Activated effector memory CD4-positive, alpha-beta T cell treated with anti-CD3 and anti-CD28 coated beads, Interleukin-2, amount 50 U/mL, for 16 hours (primary cell): ENCODE results near the gene GOLPH3.
A peak's percentile ranks its signal among the peaks of the same experiment; 100 is the strongest.
"Not testable (repeated sequence)": the region's sequence is repeated elsewhere in the genome, so short reads cannot be mapped to it uniquely, and the experiment has no call there.

Experiments
- DNase-seq: peaks from one replicate; pipeline ENCODE4 v3.0.0-alpha.2; 2020

Gene GOLPH3

GRCh38 chr5:32096891-32097595 is 77.1 kb downstream of the GOLPH3 start:
- no peak for DNase-seq

- DNase-seq = no peak
Measured at GRCh38 chr5:32095261-32095671, 78.9 kb downstream of the GOLPH3 start.

GRCh38 chr5:32094691-32095090 is 79.4 kb downstream of the GOLPH3 start:
- DNase-seq = no peak

GRCh38 chr5:32092938-32093812 is 80.9 kb downstream of the GOLPH3 start:
- DNase-seq = peak; percentile 78

GRCh38 chr5:32090755-32091128 is 83.4 kb downstream of the GOLPH3 start:
- DNase-seq = no peak

GRCh38 chr5:32090026-32090754 is 83.9 kb downstream of the GOLPH3 start:
- DNase-seq = no peak

GRCh38 chr5:32089146-32090000 is 84.7 kb downstream of the GOLPH3 start:
- DNase-seq = no peak

GRCh38 chr5:32088214-32088613 is 85.9 kb downstream of the GOLPH3 start:
- no peak for DNase-seq

GRCh38 chr5:32087086-32088082 is 86.7 kb downstream of the GOLPH3 start:
- no peak for DNase-seq

GRCh38 chr5:32083981-32084430 is 90.1 kb downstream of the GOLPH3 start:
- DNase-seq = no peak

GRCh38 chr5:32082701-32083100 is 91.4 kb downstream of the GOLPH3 start:
- DNase-seq = no peak

- DNase-seq = not testable (repeated sequence)
Measured at GRCh38 chr5:32080565-32080964, 93.6 kb downstream of the GOLPH3 start.

- not testable (repeated sequence) for DNase-seq
Measured at GRCh38 chr5:32078855-32079254, 95.3 kb downstream of the GOLPH3 start.

- no peak for DNase-seq
Measured at GRCh38 chr5:32076699-32077695, 97.1 kb downstream of the GOLPH3 start.
